Muscle layer of colon (tissue), 2 donors: ENCODE results near the gene SLC48A1.

Source experiments
- H3K27ac ChIP-seq: one replicate; pipeline ENCODE4 v1.7.0; 2013; ENCODE audit warnings: low read depth, mild to moderate bottlenecking, low read length, moderate library complexity
- H3K27me3 ChIP-seq, 2 donors: one replicate each; pipeline ENCODE4 v1.7.0; 2013; ENCODE audit warnings: low read length in 2 of 2, mild to moderate bottlenecking in 2 of 2; ENCODE audit not compliant: insufficient read depth in 2 of 2, control insufficient read depth in 1 of 2
- H3K36me3 ChIP-seq: one replicate; pipeline ENCODE4 v1.7.0; 2013; ENCODE audit warnings: mild to moderate bottlenecking, low read length; ENCODE audit not compliant: insufficient read depth
- H3K4me1 ChIP-seq: one replicate; pipeline ENCODE4 v1.7.0; 2013; ENCODE audit warnings: mild to moderate bottlenecking, low read length; ENCODE audit not compliant: insufficient read depth
- H3K4me3 ChIP-seq, 2 donors: one replicate each; pipeline ENCODE4 v1.7.0; 2013; ENCODE audit warnings: low read length in 2 of 2, low read depth in 1 of 2, mild to moderate bottlenecking in 1 of 2, moderate library complexity in 1 of 2
- H3K9ac ChIP-seq: one replicate; pipeline ENCODE4 v1.7.0; 2013; ENCODE audit warnings: low read length
- H3K9me3 ChIP-seq: one replicate; pipeline ENCODE4 v1.7.0; 2013; ENCODE audit warnings: mild to moderate bottlenecking, low read length
- donor health status: abdominal sarcoma.
- donor health status: Adenocarcinoma of cecum.

SLC48A1 gene

DNA sequence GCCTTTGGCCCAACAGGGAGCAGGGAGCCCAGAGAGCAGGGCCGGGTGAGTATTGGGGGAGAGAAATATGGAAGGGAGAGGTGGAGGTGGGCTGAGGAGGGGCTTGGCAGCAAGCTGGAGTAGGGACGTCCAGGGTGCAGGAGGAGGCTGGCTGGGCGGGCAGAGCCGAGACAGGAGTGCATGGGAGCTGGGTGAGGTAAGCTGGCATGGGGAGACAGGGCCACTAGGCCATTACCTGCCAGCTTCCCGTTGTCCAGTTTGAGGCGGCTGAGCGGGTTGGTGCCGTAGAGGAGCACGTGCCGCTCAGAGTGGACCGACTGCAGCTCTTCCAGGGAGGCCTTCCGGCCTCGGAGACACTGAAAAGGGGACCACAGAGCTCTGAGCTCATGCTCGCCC lies 18.3 kb downstream of the SLC48A1 start:
- H3K27ac ChIP-seq = no peak overlapping the region
- no peak overlapping the region for H3K9ac ChIP-seq
- H3K27me3 ChIP-seq = no peaks in the 10 kb centered on the region
- no peak overlapping the region for H3K4me3 ChIP-seq
- H3K4me1 ChIP-seq = no peaks in the 10 kb centered on the region
- H3K9me3 ChIP-seq = no peaks in the 10 kb centered on the region
- peaks cover 93% of the 10 kb centered on the region for H3K36me3 ChIP-seq

GRCh38 chr12:47791874-47792273 lies 18.8 kb downstream of the SLC48A1 start:
- Histone ChIP-seq H3K4me1 (no peaks in the 10 kb centered on the region), H3K36me3 (peaks cover 92% of the 10 kb centered on the region), H3K4me3 (no peak overlapping the region), H3K9me3 (no peaks in the 10 kb centered on the region), H3K27me3 (no peaks in the 10 kb centered on the region), H3K27ac (no peak overlapping the region), H3K9ac (no peak overlapping the region)

- H3K36me3 ChIP-seq = peaks cover 90% of the 10 kb centered on the region
- no peak overlapping the region for H3K27ac ChIP-seq
- H3K9me3 ChIP-seq = no peaks in the 10 kb centered on the region
- H3K27me3 ChIP-seq = no peaks in the 10 kb centered on the region
- H3K4me3 ChIP-seq = no peak overlapping the region
- H3K9ac ChIP-seq = no peak overlapping the region
- no peaks in the 10 kb centered on the region for H3K4me1 ChIP-seq
Measured at GRCh38 chr12:47793015-47793681, 20.1 kb downstream of the SLC48A1 start.

GRCh38 chr12:47794679-47795078 lies 21.6 kb downstream of the SLC48A1 start:
- Histone ChIP-seq H3K4me3 (no peak overlapping the region), H3K9me3 (no peaks in the 10 kb centered on the region), H3K36me3 (peaks cover 74% of the 10 kb centered on the region), H3K4me1 (peaks cover 12% of the 10 kb centered on the region), H3K27ac (no peak overlapping the region), H3K9ac (no peak overlapping the region), H3K27me3 (no peaks in the 10 kb centered on the region)

- Histone ChIP-seq H3K9me3 (no peaks in the 10 kb centered on the region), H3K36me3 (peaks cover 69% of the 10 kb centered on the region), H3K4me3 (no peak overlapping the region), H3K9ac (no peak overlapping the region), H3K27ac (no peak overlapping the region), H3K4me1 (peaks cover 17% of the 10 kb centered on the region), H3K27me3 (no peaks in the 10 kb centered on the region)
Measured at GRCh38 chr12:47795121-47795813, 22.2 kb downstream of the SLC48A1 start.

DNA sequence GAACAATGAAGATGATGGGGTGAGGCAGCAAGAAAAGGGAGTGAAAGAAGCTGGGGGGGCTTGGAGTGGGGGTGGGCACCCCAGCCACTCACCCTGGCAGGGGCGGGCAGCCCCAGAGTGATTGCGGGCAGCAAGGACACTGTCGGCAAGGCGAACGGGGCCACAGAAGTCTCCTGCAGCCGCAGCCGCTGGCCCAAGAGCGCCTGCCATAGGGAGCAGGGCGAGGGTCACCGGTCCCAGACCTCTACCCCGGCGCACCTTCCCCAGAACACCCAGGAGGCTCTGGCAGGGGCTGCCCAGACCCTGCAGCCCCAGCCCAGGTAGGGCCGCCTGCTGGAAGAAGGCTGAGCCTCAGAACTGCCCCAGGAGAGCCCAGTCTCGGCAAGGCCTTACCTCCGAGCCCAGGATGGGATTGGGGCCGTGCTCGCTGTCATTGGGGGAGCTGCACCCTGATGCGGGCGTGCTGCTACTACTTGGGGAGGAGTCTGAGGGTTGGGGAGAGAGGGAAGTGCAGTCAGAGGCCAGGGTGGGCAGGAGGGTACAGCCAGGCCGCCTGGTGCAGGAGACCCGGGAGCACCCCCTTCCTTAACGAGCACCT lies 22.9 kb downstream of the SLC48A1 start:
- Histone ChIP-seq H3K36me3 (peaks cover 62% of the 10 kb centered on the region), H3K4me3 (no peak overlapping the region), H3K9me3 (no peaks in the 10 kb centered on the region), H3K27ac (no peak overlapping the region), H3K4me1 (peaks cover 24% of the 10 kb centered on the region), H3K9ac (no peak overlapping the region), H3K27me3 (no peaks in the 10 kb centered on the region)

DNA sequence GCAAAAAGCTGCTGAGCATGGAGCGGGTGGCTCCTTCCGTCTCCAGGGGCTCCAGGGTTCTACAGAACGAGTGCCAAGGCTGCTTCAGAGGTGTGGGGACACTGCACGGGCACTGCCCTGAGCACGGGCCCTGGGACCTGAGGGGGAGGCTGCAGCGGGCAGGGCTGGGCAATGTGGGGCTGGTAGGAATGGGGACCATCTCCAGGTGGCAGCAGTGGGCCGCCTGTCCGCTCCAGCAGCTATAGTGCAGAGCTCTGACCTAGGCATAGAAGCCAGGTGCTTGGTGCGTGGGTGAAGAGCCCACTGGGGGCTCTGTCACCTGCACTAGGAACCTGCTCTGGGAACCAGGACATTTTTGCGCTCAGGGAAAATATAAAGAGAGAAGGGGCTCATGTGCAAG lies 24.4 kb downstream of the SLC48A1 start:
- H3K4me1 ChIP-seq = peaks cover 39% of the 10 kb centered on the region
- no peaks in the 10 kb centered on the region for H3K9me3 ChIP-seq
- H3K4me3 ChIP-seq = no peak overlapping the region
- H3K27me3 ChIP-seq = no peaks in the 10 kb centered on the region
- H3K27ac ChIP-seq = no peak overlapping the region
- H3K9ac ChIP-seq = no peak overlapping the region
- H3K36me3 ChIP-seq = peaks cover 50% of the 10 kb centered on the region

GRCh38 chr12:47798382-47798948 lies 25.4 kb downstream of the SLC48A1 start:
- no peak overlapping the region for H3K4me3 ChIP-seq
- H3K27me3 ChIP-seq = no peaks in the 10 kb centered on the region
- H3K9me3 ChIP-seq = no peaks in the 10 kb centered on the region
- peaks cover 49% of the 10 kb centered on the region for H3K4me1 ChIP-seq
- peaks cover 50% of the 10 kb centered on the region for H3K36me3 ChIP-seq
- H3K9ac ChIP-seq = no peak overlapping the region
- H3K27ac ChIP-seq = no peak overlapping the region

DNA sequence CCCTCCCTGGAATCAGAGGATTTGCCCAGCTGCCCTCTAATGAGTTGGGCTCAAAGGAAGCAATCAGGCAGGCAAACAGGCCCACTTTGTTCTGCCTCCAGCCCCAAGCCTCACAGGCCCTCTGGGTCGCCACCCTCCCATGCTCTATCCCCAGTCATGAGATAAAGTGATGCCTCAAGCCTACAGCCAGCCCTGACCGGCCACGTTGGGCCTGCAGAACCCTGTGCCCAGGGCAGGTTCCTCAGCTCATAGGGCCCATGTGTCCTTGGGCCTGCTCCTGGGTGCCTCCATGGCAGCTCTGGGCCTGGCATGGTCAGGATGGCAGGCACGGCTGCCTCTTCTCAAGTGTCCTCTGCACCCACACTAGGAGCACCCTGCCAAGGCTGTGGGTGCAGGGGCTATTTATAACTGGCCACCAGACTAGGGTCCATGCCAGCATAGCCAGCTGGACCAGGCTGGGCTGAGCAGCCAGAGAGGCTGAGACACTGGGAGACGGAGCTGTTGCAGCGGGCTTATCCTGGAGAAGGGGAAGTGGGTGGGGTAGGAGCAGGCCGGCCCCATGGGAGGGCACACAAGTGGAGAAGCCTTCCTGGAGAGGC lies 26.4 kb downstream of the SLC48A1 start:
- Histone ChIP-seq H3K27me3 (no peaks in the 10 kb centered on the region), H3K4me1 (peaks cover 59% of the 10 kb centered on the region), H3K9ac (no peak overlapping the region), H3K27ac (peak overlapping the region; percentile 48), H3K36me3 (peaks cover 45% of the 10 kb centered on the region), H3K4me3 (peak overlapping the region in 1 of 2 donors; percentile 11), H3K9me3 (no peaks in the 10 kb centered on the region)

DNA sequence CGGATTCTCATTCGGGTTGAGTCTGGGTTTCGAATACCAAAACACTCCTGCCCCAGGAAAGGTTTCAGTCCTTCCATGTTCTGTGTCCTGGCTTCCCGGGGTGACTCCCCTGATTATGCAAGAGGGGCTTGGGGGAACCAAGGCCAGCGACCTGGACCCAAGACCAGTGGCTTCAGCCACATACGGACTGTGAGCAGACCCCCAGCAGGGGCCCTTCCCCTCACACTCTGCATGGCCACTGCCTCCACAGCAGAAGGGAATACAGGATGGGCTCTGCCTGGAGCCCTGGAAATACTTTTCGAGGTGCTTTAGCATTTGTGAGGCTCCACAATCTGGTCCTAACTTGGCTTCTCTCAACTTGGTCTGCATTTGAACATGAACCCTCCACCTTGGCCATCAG lies 27.5 kb downstream of the SLC48A1 start:
- Histone ChIP-seq H3K36me3 (peaks cover 34% of the 10 kb centered on the region), H3K27me3 (no peaks in the 10 kb centered on the region), H3K4me3 (no peak overlapping the region), H3K9me3 (no peaks in the 10 kb centered on the region), H3K4me1 (peaks cover 71% of the 10 kb centered on the region), H3K9ac (no peak overlapping the region), H3K27ac (peak overlapping the region; percentile 31)

GRCh38 chr12:47801170-47801903 lies 28.3 kb downstream of the SLC48A1 start:
- no peaks in the 10 kb centered on the region for H3K27me3 ChIP-seq
- H3K9me3 ChIP-seq = no peaks in the 10 kb centered on the region
- peak overlapping the region in 1 of 2 donors; percentile 8 for H3K4me3 ChIP-seq
- peaks cover 78% of the 10 kb centered on the region for H3K4me1 ChIP-seq
- no peak overlapping the region for H3K9ac ChIP-seq
- H3K27ac ChIP-seq = peak overlapping the region; percentile 54
- peaks cover 27% of the 10 kb centered on the region for H3K36me3 ChIP-seq
